Fibroblast of lung (primary cell): ENCODE data around the gene TUBB4B. TPM values are rescaled to one million over a fixed set of nuclear protein-coding genes. Genes with fewer than 3 reads are reported as not detected.
"Not testable (repeated sequence)": the region's sequence is repeated elsewhere in the genome, so short reads cannot be mapped to it uniquely, and the experiment has no call there.

Experiments
- DNase-seq, 2 donors: peaks; one replicate each; pipeline versions ENCODE4 v3.0.0 to v3.0.0-alpha.2; 2010; ENCODE audit warnings: low read depth in 2 of 2
- H2AFZ ChIP-seq: 2 replicates; pipeline ENCODE4 v1.5.1; 2012; ENCODE audit warnings: low read length, control low read depth, inconsistent platforms
- H3K27ac ChIP-seq: 2 replicates; pipeline ENCODE4 v1.5.1; 2011; ENCODE audit warnings: low read length, control low read depth; ENCODE audit not compliant: insufficient read depth
- H3K27me3 ChIP-seq: 2 replicates; pipeline ENCODE4 v1.5.1; 2011; ENCODE audit warnings: mild to moderate bottlenecking, low read length; ENCODE audit not compliant: control insufficient read depth, insufficient read depth
- H3K36me3 ChIP-seq: 2 replicates; pipeline ENCODE4 v1.5.1; 2011; ENCODE audit warnings: low read length; ENCODE audit not compliant: control insufficient read depth, insufficient read depth
- H3K4me1 ChIP-seq: 2 replicates; pipeline ENCODE4 v1.5.1; 2011; ENCODE audit warnings: low read length; ENCODE audit not compliant: control insufficient read depth, insufficient read depth; ENCODE audit errors: extremely low read depth
- H3K4me2 ChIP-seq: 2 replicates; pipeline ENCODE4 v1.5.1; 2011; ENCODE audit warnings: low read length, control low read depth; ENCODE audit not compliant: insufficient read depth; ENCODE audit errors: extremely low read depth
- H3K4me3 ChIP-seq, 4 experiments: fragments of 200-600 bp in 1 of 4; sonication (generic) in 1 of 4; replicated peaks in 1 of 4; 2 replicates each; pipeline ENCODE4 v1.5.1; 2011 to 2016; ENCODE audit warnings: low read length in 4 of 4, low read depth in 3 of 4, mild to moderate bottlenecking in 3 of 4, control low read depth in 2 of 4, inconsistent platforms in 1 of 4, mixed read lengths in 1 of 4; ENCODE audit not compliant: insufficient read depth in 1 of 4; ENCODE audit errors: control extremely low read depth in 1 of 4
- H3K79me2 ChIP-seq: 2 replicates; pipeline ENCODE4 v1.5.1; 2012; ENCODE audit warnings: mild to moderate bottlenecking, low read length, inconsistent platforms; ENCODE audit not compliant: control insufficient read depth, insufficient read depth
- H3K9ac ChIP-seq: 2 replicates; pipeline ENCODE4 v1.5.1; 2011; ENCODE audit warnings: mild to moderate bottlenecking, low read length, control low read depth; ENCODE audit not compliant: insufficient read depth
- H3K9me3 ChIP-seq: 2 replicates; pipeline ENCODE4 v1.5.1; 2012; ENCODE audit warnings: low read depth, low read length; ENCODE audit not compliant: control insufficient read depth, insufficient read depth
- H4K20me1 ChIP-seq: 2 replicates; pipeline ENCODE4 v1.5.1; 2011; ENCODE audit warnings: low read length; ENCODE audit not compliant: control insufficient read depth, insufficient read depth; ENCODE audit errors: extremely low read depth
- EZH2 ChIP-seq: IDR thresholded peaks from 2 replicates; pipeline ENCODE4 v1.5.1; 2012; ENCODE audit warnings: low read length, control low read depth, mild to moderate bottlenecking; ENCODE audit errors: missing control alignments
- polyA plus RNA-seq, 2 donors: library from polyadenylated mRNA; depleted of rRNA in 1 of 2; stranded (reverse) in 1 of 2; unstranded in 1 of 2; fragments of >200 nt; gene quantifications; 2 replicates each; pipeline ENCODE4 v1.2.1, GENCODE V29; 2011 to 2012; ENCODE audit warnings: missing spikeins in 1 of 2
- total RNA-seq: library from RNA; depleted of rRNA; stranded (reverse); fragments of >200 nt; gene quantifications from 2 replicates; pipeline ENCODE4 v1.2.1, GENCODE V29; 2014
- TF ChIP-seq, protein P1 (sequence below), 2 donors: IDR thresholded peaks in 1 of 2; conservative IDR thresholded peaks in 1 of 2; 1 replicate in 1 of 2; 2 replicates in 1 of 2; pipeline ENCODE4 v1.5.1; 2011 to 2012; ENCODE audit warnings: low read length in 2 of 2, control low read depth in 1 of 2, inconsistent platforms in 1 of 2, low read depth in 1 of 2, mild to moderate bottlenecking in 1 of 2

The TUBB4B gene
- total and polyA plus RNA-seq, 2 donors (not counting 1 experiment from before 2014, with no cell fraction given) = 111 to 332 TPM

DNA sequence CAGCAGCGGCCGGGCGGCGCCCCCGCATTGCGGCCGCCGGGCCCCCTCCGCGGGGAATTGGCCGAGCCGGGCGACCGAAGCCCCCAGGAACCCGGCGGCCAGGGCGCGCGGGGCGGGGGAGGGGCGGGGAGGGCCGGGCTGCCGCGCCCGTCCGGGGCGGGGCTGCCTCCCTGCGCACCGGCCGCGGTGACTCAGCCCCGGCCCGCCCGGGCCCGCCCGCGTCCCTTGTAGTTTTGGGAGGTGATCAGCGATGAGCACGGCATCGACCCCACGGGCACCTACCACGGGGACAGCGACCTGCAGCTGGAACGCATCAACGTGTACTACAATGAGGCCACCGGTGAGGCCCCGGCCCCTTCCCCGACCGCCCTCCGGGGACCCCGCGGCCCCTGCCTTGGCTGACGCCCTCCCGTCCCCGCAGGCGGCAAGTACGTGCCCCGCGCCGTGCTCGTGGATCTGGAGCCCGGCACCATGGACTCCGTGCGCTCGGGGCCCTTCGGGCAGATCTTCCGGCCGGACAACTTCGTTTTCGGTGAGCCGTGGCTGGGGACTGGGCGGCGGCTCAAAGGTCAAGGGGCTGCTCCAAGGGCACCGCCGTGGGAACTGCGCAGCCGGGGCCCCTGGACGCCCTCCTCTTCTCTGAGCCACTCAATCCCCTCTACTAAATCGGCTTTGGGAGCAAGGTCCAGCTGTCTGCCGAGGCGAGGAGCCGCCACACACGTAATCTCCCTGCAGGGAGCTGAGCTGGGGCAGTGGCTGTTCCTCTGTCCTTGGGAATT is 592 bp downstream of the TUBB4B start:
- H3K9me3 ChIP-seq = no peaks in the 10 kb centered on the region
- peak overlapping the region; percentile 84 for H3K4me2 ChIP-seq
- DNase-seq = peak; percentile 37
- H4K20me1 ChIP-seq = no peaks in the 10 kb centered on the region
- peaks cover 38% of the 10 kb centered on the region for H3K79me2 ChIP-seq
- H3K4me3 ChIP-seq = peak overlapping the region; percentile 72 to 98 (median 88)
- TF ChIP-seq, protein P1, sequence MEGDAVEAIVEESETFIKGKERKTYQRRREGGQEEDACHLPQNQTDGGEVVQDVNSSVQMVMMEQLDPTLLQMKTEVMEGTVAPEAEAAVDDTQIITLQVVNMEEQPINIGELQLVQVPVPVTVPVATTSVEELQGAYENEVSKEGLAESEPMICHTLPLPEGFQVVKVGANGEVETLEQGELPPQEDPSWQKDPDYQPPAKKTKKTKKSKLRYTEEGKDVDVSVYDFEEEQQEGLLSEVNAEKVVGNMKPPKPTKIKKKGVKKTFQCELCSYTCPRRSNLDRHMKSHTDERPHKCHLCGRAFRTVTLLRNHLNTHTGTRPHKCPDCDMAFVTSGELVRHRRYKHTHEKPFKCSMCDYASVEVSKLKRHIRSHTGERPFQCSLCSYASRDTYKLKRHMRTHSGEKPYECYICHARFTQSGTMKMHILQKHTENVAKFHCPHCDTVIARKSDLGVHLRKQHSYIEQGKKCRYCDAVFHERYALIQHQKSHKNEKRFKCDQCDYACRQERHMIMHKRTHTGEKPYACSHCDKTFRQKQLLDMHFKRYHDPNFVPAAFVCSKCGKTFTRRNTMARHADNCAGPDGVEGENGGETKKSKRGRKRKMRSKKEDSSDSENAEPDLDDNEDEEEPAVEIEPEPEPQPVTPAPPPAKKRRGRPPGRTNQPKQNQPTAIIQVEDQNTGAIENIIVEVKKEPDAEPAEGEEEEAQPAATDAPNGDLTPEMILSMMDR (conservative IDR thresholded peaks at IDR 0.05 in 1 of 2, IDR thresholded peaks at IDR 0.05 in 1 of 2; ENCODE audit: low read depth in 1 of 2, low read length in 2 of 2) = no peak
- no peak for TF ChIP-seq EZH2
- no peaks in the 10 kb centered on the region for H3K27me3 ChIP-seq
- H3K36me3 ChIP-seq = peaks cover 18% of the 10 kb centered on the region
- no peak overlapping the region for H2AFZ ChIP-seq
- peak overlapping the region; percentile 84 for H3K9ac ChIP-seq
- peaks cover 6% of the 10 kb centered on the region for H3K4me1 ChIP-seq
- H3K27ac ChIP-seq = peak overlapping the region; percentile 82

DNA sequence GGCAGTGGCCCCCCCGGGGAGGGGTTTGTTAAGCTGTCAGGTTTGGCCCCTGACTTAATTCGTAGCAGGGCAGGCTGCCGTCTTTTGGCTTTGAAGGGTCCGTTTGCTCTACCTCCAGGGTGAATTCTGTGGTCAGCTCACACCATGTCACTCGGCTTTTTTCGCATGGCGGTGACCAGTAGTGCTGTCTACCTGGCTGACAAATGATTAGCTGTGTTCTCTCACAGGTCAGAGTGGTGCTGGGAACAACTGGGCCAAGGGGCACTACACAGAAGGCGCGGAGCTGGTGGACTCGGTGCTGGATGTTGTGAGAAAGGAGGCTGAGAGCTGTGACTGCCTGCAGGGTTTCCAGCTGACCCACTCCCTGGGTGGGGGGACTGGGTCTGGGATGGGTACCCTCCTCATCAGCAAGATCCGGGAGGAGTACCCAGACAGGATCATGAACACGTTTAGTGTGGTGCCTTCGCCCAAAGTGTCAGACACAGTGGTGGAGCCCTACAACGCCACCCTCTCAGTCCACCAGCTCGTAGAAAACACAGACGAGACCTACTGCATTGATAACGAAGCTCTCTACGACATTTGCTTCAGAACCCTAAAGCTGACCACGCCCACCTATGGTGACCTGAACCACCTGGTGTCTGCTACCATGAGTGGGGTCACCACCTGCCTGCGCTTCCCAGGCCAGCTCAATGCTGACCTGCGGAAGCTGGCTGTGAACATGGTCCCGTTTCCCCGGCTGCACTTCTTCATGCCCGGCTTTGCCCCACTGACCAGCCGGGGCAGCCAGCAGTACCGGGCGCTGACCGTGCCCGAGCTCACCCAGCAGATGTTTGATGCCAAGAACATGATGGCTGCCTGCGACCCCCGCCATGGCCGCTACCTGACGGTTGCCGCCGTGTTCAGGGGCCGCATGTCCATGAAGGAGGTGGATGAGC is 1.4 kb downstream of the TUBB4B start:
- Histone ChIP-seq H3K79me2 (peaks cover 38% of the 10 kb centered on the region), H3K9ac (peak overlapping the region; percentile 84), H3K36me3 (peaks cover 18% of the 10 kb centered on the region), H2AFZ (no peak overlapping the region), H3K27me3 (no peaks in the 10 kb centered on the region), H3K27ac (peak overlapping the region; percentile 82), H4K20me1 (no peaks in the 10 kb centered on the region), H3K4me2 (peak overlapping the region; percentile 84), H3K4me1 (peaks cover 6% of the 10 kb centered on the region), H3K9me3 (no peaks in the 10 kb centered on the region), H3K4me3 (peak overlapping the region; percentile 72 to 98 (median 88))
- no peak for DNase-seq
- TF ChIP-seq EZH2 = no peak
- TF ChIP-seq, protein P1 (conservative IDR thresholded peaks at IDR 0.05 in 1 of 2, IDR thresholded peaks at IDR 0.05 in 1 of 2; ENCODE audit: low read depth in 1 of 2, low read length in 2 of 2) = no peak

- DNase-seq, H3K4me1 ChIP-seq, H3K27ac ChIP-seq, H3K27me3 ChIP-seq, H3K9ac ChIP-seq, H3K9me3 ChIP-seq, H4K20me1 ChIP-seq, H2AFZ ChIP-seq, H3K4me2 ChIP-seq, H3K4me3 ChIP-seq: not testable (repeated sequence)
- H3K36me3 ChIP-seq = peaks cover 18% of the 10 kb centered on the region
- H3K79me2 ChIP-seq = peaks cover 36% of the 10 kb centered on the region
These were observed 2.2 kb downstream of the TUBB4B start for GRCh38 chr9:137243266-137243625.
